ENCODE results near the gene NSMCE4A.

DNA sequence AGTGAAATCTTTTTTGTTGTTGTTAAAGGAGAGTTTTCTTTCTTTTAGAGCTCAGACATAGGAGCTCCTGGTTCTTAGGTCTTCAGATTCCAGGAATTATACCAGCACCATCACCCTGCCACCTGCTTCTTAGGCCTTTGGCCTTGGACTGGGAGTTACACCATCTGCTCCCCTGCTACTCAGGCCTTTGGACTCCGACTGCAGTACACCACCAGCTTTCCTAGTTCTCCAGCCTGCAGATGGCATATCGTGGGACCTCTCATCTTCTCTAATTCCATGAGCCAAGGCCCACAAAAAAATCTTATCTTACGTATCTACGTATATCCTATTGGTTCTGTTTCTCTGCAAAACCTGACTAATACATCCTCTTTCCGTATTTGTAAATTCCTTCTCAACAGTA is 8.8 kb upstream of the NSMCE4A start:
- TF ChIP-seq, protein P1, sequence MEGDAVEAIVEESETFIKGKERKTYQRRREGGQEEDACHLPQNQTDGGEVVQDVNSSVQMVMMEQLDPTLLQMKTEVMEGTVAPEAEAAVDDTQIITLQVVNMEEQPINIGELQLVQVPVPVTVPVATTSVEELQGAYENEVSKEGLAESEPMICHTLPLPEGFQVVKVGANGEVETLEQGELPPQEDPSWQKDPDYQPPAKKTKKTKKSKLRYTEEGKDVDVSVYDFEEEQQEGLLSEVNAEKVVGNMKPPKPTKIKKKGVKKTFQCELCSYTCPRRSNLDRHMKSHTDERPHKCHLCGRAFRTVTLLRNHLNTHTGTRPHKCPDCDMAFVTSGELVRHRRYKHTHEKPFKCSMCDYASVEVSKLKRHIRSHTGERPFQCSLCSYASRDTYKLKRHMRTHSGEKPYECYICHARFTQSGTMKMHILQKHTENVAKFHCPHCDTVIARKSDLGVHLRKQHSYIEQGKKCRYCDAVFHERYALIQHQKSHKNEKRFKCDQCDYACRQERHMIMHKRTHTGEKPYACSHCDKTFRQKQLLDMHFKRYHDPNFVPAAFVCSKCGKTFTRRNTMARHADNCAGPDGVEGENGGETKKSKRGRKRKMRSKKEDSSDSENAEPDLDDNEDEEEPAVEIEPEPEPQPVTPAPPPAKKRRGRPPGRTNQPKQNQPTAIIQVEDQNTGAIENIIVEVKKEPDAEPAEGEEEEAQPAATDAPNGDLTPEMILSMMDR (IDR thresholded peaks at IDR 0.05): no peak
- no peak for TF ChIP-seq POLR2A (IDR thresholded peaks at IDR 0.05)
